Transverse colon (tissue), 4 donors: ENCODE measurements around the gene G6PC1. TPM values are rescaled to one million over a fixed set of nuclear protein-coding genes. Genes with fewer than 3 reads are reported as not detected.

ENCODE experiments used
- DNase-seq: peaks from one replicate; pipeline ENCODE4 v3.0.0-alpha.2; 2019
- H3K27ac ChIP-seq, 4 donors: fragments of 200-600 bp; sonication (generic); 2 replicates each; pipeline ENCODE4 v1.5.1; 2016 to 2018; ENCODE audit warnings: inconsistent platforms in 4 of 4
- H3K27me3 ChIP-seq: fragments of 200-600 bp; sonication (generic); 2 replicates; pipeline ENCODE4 v1.5.1; 2017; ENCODE audit warnings: inconsistent platforms
- H3K36me3 ChIP-seq, 4 donors: fragments of 200-600 bp; sonication (generic); 2 replicates each; pipeline ENCODE4 v1.5.1; 2017 to 2019; ENCODE audit warnings: inconsistent platforms in 4 of 4
- H3K4me1 ChIP-seq, 4 donors: fragments of 200-600 bp; sonication (generic); 2 replicates each; pipeline ENCODE4 v1.5.1; 2017 to 2020; ENCODE audit warnings: inconsistent platforms in 4 of 4
- H3K4me3 ChIP-seq, 4 donors: fragments of 200-600 bp; sonication (generic); 1 replicate in 1 of 4; 2 replicates in 3 of 4; pipeline versions ENCODE4 v1.5.1 to v1.6.1; 2017 to 2019; ENCODE audit warnings: inconsistent platforms in 4 of 4
- H3K9me3 ChIP-seq, 2 donors: fragments of 200-600 bp; sonication (generic); 2 replicates each; pipeline ENCODE4 v1.5.1; 2017 to 2019; ENCODE audit warnings: inconsistent platforms in 2 of 2
- CTCF ChIP-seq, 5 experiments: fragments of 200-600 bp in 3 of 5; fragments of 450-650 bp in 2 of 5; sonication (generic) in 3 of 5; IDR thresholded peaks; 1 replicate in 2 of 5; 2 replicates in 3 of 5; pipeline ENCODE4 v1.5.1; 2016 to 2017; ENCODE audit warnings: antibody characterized with exemption in 5 of 5, inconsistent platforms in 3 of 5, mild to moderate bottlenecking in 2 of 5, moderate library complexity in 1 of 5
- EP300 ChIP-seq: sonication (generic); formaldehyde crosslinking; IDR thresholded peaks from one replicate; pipeline ENCODE4 v1.6.1; 2017; ENCODE audit warnings: antibody characterized with exemption, low read depth
- POLR2A ChIP-seq: fragments of 450-650 bp; IDR thresholded peaks from one replicate; pipeline ENCODE4 v1.6.1; 2016; ENCODE audit warnings: antibody characterized with exemption, mild to moderate bottlenecking, moderate library complexity
- POLR2AphosphoS5 ChIP-seq, 3 donors: sonication (generic); formaldehyde crosslinking; IDR thresholded peaks; one replicate each; pipeline ENCODE4 v1.6.1; 2016; ENCODE audit warnings: antibody characterized with exemption in 3 of 3
- WGBS, 2 donors: methylation state at CpG; one replicate each; pipeline ENCODE4 v1.1.5; 2018; ENCODE audit warnings: low coverage in 1 of 2; 5-methylcytosine and 5-hydroxymethylcytosine counted together
- in situ Hi-C, 4 donors: fragments of 200-750 bp; cut with MboI; loops; one replicate each; pipeline versions ENCODE4 v1.15.0 to v1.15.1; 2017; ENCODE audit warnings: low sequenced_read_pairs in 3 of 4, low pct_ligation_motif_present in 1 of 4, low pct_unique_long_range_greater_than_20kb in 1 of 4
- intact Hi-C: fragments of 100-400 bp; cut with DNase I; formaldehyde crosslinking; loops from one replicate; pipeline ENCODE4 v1.15.1; 2023; ENCODE audit warnings: low total_unique reads
- total RNA-seq, 4 donors: library from RNA; depleted of rRNA; stranded (reverse); fragments of >200 nt; gene quantifications; one replicate each; pipeline ENCODE4 v1.1.0, GENCODE V29; 2016

The G6PC1 gene
- total RNA-seq, 4 donors from 2014 or later = 0.32 to 0.68 TPM; not detected in 2

GRCh38 chr17:42901535-42902229 lies 1.1 kb downstream of the G6PC1 start:
- intact Hi-C loops = no loop called here
- WGBS, 2 donors = 76 to 85% methylated on average over 9 to 10 of the region's 10 CpGs
- Histone ChIP-seq H3K9me3 (no peaks in the 10 kb centered on the region), H3K27ac (no peak overlapping the region), H3K27me3 (peaks cover 71% of the 10 kb centered on the region), H3K4me1 (no peaks in the 10 kb centered on the region), H3K36me3 (no peaks in the 10 kb centered on the region), H3K4me3 (no peak overlapping the region)
- in situ Hi-C loops = no loop called here
- DNase-seq = no peak
- no peak for TF ChIP-seq EP300
- TF ChIP-seq POLR2AphosphoS5 (IDR thresholded peaks at IDR 0.05) = no peak
- no peak for TF ChIP-seq CTCF (IDR thresholded peaks at IDR 0.05)
- TF ChIP-seq POLR2A = no peak

- Histone ChIP-seq H3K4me1 (no peaks in the 10 kb centered on the region), H3K9me3 (no peaks in the 10 kb centered on the region), H3K27ac (no peak overlapping the region), H3K36me3 (no peaks in the 10 kb centered on the region), H3K27me3 (peaks cover 91% of the 10 kb centered on the region), H3K4me3 (no peak overlapping the region)
- DNase-seq = no peak
- in situ Hi-C loops = no loop called here
- intact Hi-C loops = no loop called here
- TF ChIP-seq CTCF (IDR thresholded peaks at IDR 0.05) (no peak), POLR2A (no peak), POLR2AphosphoS5 (IDR thresholded peaks at IDR 0.05) (no peak), EP300 (no peak)
- 67% methylated on average over 6 of the region's 6 CpGs; no CpG with 5 or more reads in 1 of the 2 donors for WGBS, 2 donors
Observed at GRCh38 chr17:42904110-42904469, 3.5 kb downstream of the G6PC1 start.

GRCh38 chr17:42906772-42907446 lies 6.3 kb downstream of the G6PC1 start:
- Histone ChIP-seq H3K4me1 (no peaks in the 10 kb centered on the region), H3K4me3 (no peak overlapping the region), H3K36me3 (no peaks in the 10 kb centered on the region), H3K9me3 (no peaks in the 10 kb centered on the region), H3K27me3 (peaks cover 93% of the 10 kb centered on the region), H3K27ac (no peak overlapping the region)
- DNase-seq = no peak
- no peak for TF ChIP-seq EP300
- TF ChIP-seq POLR2AphosphoS5 (IDR thresholded peaks at IDR 0.05) = no peak
- no peak for TF ChIP-seq CTCF (IDR thresholded peaks at IDR 0.05)
- no peak for TF ChIP-seq POLR2A
- 54 to 77% methylated on average over 3 to 8 of the region's 8 CpGs for WGBS, 2 donors
- in situ Hi-C loops = no loop called here
- intact Hi-C loops = no loop called here

- Histone ChIP-seq H3K4me3 (no peak overlapping the region), H3K36me3 (no peaks in the 10 kb centered on the region), H3K4me1 (no peaks in the 10 kb centered on the region), H3K9me3 (no peaks in the 10 kb centered on the region), H3K27ac (no peak overlapping the region), H3K27me3 (peaks cover 90% of the 10 kb centered on the region)
- no peak for DNase-seq
- 44 to 58% methylated on average over 4 to 7 of the region's 7 CpGs for WGBS, 2 donors
- in situ Hi-C loops = no loop called here
- TF ChIP-seq EP300 (no peak), POLR2A (no peak), CTCF (IDR thresholded peaks at IDR 0.05) (no peak), POLR2AphosphoS5 (IDR thresholded peaks at IDR 0.05) (no peak)
- intact Hi-C loops = no loop called here
Observed at GRCh38 chr17:42908872-42909700, 8.5 kb downstream of the G6PC1 start.
